NT2/D1 (cell line): ENCODE results near the gene C1QB.

Experiments used
- SUZ12 ChIP-seq: IDR thresholded peaks from 2 replicates; pipeline ENCODE4 v1.6.1; 2011; ENCODE audit not compliant: insufficient read length, insufficient read depth; ENCODE audit errors: extremely low read depth
- YY1 ChIP-seq: IDR thresholded peaks from 2 replicates; pipeline ENCODE4 v1.6.1; 2011; ENCODE audit not compliant: insufficient read length, insufficient read depth
- ZNF274 ChIP-seq: IDR thresholded peaks from 2 replicates; pipeline ENCODE4 v1.6.1; 2011; ENCODE audit warnings: mild to moderate bottlenecking, low read depth, low read length

GRCh38 chr1:22639286-22639685, 13.8 kb upstream of the C1QB start:
- TF ChIP-seq ZNF274 (no peak), YY1 (no peak), SUZ12 (no peak)
